ENCODE data around the gene ZNF493.
A peak's percentile ranks its signal among the peaks of the same experiment; 100 is the strongest.

ZNF493 gene
- 33.5 to 40.4 reads per million in 2 donors for total RNA-seq

DNA sequence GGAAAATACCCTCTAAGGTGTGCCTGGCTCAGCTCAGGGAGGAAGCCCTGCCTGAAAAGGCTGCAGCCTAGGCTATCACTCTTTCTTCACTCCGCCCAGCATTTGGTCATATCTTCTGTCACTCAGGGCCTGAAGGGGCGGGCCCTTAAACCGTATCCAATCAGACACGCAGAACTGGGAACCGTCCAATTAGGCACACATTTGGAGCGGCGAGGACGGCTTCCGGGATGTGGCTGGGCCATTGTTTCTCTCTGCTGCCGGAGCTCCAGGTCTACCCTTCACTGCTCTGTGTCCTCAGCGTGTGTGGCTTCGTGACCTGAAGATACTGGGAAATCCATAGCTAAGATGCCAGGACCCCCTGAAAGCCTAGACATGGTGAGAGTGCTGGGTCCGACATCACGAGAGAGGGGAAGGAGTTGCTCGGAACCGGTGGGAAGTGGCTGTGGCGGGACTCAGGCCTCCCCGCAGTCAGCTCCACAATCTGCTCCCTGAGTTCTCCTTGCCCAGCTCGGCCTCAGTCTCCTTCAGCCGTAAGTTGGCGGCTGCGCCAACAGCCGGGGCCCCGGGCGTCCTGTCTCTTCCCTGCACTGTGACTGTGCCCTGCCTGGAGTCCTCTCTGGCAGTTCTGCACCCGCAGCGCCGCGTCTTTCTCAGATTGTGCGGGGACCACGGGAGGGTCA is at the start of gene ZNF493:
Gene ZNF493, plus strand, starts transcription at position 241 of the 680 bp plus-strand sequence. Its CDS starts 105 bp downstream, at position 346.
- DNase-seq: peak; percentile 82

DNA sequence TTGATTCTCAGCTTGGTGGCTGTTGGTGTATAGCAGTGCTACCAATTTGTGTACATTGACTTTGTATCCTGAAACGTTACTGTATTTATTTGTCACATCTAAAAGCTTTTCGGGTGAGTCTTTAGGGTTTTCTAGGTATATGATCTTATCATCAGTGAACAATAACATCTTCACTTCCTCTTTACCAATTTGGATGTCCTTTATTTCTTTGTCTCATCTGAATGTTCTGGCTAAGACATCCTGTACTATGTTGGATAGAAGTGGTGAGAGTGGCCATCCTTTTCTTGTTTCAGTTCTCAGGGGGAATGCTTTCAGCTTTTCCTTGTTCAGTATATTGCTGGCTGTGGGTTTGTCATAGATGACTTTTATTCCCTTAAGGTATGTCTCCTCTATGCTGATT is 44.1 kb upstream of the ZNF493 start:
- no peak for DNase-seq

DNA sequence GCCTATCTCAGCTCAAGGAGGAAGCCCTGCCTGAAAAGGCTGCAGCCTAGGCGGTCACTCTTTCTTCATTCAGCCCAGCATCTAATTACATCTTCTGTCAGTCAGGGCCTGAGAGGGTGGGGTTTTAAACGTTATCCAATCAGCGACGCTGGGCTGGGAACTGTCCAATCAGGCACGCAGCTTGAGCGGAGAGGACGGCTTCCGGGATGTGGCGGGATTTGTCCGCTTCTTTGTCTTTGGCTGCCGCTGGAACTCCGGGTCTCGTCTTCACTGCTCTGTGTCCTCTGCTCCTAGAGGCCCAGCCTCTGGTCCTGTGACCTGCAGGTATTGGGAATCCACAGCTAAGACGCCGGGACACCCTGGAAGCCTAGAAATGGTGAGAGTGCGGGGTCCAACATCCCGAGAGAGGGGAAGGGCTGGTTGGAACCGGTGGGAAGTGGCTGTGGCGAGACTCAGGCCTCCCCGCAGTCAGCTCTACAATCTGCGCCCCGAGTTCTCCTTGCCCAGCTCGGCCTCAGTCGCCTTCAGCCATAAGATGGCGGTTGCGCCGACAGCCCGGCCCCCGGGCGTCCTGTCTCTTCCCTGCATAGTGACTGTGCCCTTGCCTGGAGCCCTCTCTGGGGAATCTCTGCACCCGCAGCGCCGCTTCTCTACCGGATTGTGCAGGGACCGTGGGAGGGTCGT is 38.0 kb upstream of the ZNF493 start, which contains the start of gene ZNF738:
Gene ZNF738, plus strand, starts transcription at position 233 of the 684 bp plus-strand sequence. Its CDS starts 141 bp downstream, at position 374.
- peak; percentile 61 for DNase-seq

DNA sequence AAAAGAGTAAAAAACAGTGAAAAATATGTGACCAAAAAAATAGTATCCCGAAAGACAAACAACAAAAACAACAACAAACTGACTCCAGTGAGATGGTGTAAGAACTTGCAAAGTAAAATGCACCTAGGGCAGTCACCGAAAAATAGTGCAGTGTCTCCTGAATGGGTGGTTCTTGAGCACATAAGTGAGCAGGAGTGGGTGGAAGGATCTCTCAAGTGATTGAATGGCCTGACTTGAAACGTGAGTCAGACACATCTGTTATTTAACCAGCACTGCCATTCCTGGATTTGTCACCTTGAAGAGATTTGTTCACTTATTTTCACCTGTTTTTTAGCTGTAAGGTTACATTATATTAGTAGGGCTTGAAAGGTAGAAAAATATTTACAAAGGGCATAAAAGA is 34.6 kb upstream of the ZNF493 start:
- DNase-seq: no peak

DNA sequence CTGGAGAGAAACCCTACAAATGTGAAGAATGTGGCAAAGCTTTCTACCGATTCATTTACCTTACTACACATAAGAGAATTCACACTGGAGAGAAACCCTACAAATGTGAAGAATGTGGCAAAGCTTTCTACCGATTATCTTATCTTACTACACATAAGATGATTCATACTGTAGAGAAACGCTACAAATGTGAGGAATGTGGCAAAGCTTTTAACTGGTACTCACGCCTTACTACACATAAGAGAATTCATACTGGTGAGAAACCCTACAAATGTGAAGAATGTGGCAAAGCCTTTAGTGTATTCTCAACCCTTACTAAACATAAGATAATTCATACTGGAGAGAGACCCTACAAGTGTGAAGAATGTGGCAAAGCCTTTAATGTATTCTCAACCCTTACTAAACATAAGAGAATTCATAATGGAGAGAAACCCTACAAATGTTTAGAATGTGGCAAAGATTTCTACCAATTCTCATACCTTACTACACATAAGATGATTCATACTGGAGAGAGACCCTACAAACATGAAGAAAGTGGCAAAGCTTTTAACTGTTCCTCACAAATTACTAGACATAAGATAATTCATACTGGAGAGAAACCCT is 12.9 kb upstream of the ZNF493 start:
- no peak for DNase-seq

DNA sequence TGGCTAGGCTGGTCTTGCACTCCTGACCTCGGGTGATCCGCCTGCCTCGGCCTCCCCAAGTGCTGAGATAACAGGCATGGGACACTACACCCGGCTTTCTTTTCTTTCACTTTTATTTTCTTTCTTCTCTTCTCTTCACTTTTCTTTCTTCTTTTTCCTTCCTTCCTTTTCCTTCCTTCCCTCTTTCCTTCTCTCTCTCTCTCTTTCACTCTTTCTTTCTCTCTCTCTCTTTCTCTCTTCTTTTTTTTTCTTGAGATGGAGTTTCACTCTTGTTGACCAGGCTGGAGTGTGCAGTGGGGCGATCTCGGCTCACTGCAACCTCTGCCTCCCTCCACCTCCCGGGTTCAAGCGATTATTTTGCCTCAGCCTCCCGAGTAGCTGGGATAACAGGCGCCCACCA is 812 bp upstream of the ZNF493 start:
- no peak for DNase-seq

DNA sequence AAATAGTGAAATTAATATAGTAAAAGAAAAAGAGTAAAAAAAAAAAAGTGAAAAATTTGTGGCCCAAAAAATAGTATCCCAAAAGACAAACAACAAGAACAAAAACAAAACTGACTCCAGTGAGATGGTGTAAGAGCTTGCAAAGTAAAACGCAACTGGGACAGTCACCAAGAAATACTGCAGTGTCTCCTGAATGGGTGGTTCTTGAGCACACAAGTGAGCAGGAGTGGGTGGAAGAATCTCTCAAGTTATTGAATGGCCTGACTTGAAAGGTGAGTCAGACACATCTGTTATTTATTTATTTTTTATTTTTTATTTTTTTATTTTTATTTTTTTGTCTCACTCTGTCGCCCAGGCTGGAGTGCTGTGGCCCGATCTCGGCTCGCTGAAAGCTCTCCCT is 1.9 kb downstream of the ZNF493 start:
- DNase-seq: no peak

DNA sequence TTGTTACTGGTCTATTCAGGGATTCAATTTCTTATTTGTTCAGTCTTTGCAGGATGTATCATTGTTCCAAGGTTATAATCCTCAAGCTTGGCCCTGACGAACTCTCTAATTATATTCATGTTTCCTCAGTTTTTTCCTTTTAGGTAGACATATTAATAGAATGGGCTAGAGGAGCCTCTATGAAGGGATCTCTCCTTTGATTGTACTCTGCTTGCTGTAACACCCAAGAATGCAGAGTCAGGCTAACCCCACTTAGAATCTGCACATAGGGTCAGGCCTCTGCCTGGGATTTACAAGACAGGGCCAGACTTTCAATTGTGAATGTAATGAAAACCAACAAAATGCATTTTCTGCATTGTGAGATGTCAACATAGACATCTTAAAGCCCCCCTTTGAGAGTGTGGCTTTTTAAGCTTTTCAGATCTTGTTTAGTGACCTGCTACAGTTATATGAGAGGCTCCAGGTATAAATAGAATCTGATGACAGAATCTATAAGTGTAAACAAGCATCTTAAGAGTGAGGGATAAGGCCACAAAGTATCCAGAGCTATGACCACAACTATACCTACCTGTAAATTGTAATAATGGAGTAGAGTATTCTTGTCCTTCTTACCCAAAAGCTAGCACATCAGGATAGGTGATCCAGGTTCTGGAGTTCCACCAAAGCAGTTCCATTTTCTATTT is 5.5 kb downstream of the ZNF493 start:
- no peak for DNase-seq

DNA sequence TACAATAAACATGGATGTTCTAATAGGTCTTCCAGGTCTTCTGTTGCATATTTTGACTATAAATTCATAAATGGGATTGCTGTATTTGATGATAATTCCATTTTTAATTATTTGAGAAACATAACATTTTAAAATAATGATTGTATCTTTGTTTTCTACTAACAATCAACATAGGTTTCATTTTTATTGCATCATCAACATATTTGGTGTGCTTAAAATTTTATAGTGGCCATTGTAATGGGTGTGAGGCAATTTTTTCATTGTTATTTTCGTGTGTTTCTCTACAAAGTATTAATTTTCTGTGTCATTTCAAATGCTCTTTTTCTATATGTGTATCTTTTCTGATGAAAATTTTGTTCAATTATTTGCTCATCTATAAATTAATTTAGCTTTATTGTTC is 13.2 kb downstream of the ZNF493 start:
- DNase-seq: no peak

DNA sequence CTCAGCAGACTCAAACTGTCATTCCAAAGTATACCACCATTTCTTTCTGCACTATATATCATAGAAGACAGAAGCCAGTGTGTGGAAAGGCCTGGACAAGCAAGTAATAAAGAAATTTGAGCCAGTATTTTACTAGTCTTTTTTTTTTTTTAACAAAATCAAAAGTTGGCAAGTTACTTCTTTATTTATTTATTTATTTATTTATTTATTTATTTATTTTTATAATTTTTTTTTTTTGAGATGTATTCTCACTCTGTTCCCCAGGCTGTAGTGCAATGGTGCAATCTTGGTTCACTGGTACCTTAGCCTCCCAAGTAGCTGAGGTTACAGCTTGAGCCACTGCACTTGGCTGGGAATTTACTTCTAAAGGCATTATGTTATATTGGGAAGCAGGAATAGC is 25.3 kb downstream of the ZNF493 start:
- no peak for DNase-seq

DNA sequence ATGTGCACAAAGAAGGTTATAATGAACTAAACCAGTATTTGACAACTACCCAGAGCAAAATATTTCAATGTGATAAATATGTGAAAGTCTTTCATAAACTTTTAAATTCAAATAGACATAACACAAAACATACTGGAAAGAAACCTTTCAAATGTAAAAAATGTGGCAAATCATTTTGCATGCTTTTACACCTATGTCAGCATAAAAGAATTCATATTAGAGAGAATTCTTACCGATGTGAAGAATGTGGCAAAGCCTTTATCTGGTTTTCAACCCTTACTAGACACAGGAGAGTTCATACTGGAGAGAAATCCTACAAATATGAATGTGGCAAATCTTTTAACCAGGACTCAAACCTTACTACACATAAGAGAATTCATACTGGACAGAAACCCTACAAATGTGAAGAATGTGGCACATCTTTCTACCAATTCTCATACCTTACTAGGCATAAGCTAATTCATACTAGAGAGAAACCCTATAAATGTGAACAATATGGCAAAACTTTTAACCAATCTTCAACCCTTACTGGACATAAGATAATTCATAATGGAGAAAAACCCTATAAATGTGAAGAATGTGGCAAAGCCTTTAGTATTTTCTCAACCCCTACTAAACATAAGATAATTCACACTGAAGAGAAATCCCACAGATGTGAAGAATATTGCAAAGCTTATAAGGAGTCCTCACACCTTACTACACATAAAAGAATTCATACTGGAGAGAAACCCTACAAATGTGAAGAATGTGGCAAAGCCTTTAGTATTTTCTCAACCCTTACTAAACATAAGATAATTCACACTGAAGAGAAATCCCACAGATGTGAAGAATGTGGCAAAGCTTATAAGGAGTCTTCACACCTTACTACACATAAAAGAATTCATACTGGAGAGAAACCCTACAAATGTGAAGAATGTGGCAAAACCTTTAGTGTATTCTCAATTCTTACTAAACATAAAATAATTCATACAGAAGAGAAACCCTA is 26.4 kb downstream of the ZNF493 start:
- no peak for DNase-seq

DNA sequence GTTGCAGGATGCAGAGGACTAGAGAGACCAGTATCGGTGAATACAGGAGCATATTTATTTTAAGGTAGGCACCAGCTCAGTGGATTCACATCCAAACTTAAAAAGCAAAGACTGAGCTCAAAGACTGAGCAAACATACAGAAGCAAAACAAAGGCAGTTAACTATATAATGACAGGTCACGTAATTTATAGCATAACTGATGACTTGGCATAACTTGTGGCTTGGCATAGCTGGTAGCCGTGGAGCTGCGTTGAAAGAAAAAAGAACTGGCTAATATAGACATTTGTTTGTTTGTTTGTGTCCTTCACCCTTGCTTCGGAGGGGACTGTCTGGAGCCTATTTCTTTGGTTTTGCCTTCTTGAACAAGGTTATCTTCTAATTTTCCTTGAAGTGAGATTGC is 33.7 kb downstream of the ZNF493 start:
- no peak for DNase-seq

DNA sequence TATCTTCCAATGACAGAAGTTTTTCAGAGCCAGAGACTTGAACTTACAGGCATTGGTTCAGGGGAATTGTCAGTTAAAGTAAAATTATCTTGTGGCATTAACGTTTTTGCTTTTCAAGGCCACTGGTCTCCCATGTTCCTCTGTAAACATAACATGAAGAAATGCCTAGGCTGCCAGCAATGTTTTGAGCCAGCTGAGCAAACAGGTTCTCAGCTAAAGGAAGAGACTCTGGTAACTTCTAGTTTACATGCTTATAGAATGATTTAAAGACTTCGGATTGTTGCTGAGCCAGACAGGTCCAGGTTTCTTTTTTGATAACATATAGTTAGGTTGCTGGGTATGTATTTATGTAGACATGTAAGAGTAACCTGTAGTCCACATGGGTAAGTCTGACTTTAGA is 35.7 kb downstream of the ZNF493 start:
- DNase-seq: no peak

DNA sequence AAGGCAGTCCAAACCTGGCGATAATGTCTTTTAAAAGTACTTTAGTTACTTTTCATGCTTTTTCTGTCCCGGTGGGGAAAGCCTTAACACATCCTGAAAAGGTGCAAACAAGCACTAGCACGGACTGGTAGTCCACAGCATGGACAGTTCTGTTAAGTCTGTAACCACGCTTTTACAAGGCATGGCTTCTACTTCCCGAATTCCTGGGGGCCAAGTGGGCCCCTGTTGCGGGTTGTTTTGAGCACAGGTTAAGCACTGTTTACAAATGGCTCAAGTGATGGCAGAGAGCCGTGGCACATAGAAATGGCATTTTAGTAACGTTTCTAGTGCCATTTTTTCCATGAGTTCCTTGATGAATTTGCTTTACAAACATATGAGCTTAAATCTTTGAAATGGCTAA is 37.6 kb downstream of the ZNF493 start:
- DNase-seq: no peak

DNA sequence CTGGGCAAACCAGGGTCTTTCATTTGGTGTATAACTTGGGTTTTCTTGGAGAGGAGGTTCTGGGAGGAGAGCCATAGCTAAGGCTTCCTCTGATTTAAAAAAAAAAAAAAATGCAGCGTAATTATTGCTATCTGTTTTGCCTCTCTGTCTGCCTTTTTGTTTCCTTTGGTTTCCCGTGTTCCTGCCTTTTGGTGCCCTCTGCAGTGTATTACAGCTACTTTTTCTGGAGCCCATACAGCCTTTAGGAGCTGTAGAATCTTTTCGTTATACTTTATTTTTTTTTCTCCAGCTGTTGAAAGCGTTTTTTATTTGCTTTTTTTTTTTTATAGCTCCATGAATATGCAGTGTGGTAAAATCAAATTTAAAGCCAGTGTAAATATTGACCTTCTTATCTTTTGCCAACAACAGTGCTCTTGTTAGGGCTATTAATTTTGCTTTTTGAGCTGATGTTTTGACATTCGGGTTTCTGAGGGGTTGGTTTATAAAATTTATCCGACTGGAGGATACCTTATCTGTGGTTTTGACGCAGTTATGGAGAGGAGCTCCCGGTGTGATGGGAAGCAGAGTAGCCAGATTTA is 38.1 kb downstream of the ZNF493 start:
- DNase-seq: no peak

DNA sequence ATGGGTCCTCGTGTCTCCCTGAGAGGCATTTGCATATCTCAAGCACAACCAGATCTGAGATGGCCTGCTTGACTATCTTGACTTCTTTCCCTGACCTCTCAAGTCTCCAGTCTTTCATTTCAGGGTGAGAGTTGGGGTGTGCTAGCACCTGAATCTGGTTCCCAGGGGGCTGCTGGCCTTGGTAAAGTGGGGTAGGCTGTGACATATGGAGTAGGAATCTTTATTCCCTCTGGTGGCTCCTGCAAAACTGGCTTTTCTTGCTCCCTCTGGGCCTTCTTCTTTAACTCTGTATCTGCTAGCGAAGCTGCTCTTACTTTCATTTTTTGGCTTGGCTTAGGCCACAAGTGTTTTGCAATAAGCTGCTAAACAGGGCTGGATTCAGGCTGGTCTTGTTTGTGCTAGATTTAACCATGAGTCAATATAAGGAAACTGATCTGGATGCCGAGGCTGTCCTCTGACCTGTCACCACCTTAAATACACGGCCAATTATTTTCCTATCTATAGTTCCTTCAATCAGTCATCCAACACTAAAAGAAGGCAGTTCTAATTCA is 42.3 kb downstream of the ZNF493 start:
- no peak for DNase-seq

DNA sequence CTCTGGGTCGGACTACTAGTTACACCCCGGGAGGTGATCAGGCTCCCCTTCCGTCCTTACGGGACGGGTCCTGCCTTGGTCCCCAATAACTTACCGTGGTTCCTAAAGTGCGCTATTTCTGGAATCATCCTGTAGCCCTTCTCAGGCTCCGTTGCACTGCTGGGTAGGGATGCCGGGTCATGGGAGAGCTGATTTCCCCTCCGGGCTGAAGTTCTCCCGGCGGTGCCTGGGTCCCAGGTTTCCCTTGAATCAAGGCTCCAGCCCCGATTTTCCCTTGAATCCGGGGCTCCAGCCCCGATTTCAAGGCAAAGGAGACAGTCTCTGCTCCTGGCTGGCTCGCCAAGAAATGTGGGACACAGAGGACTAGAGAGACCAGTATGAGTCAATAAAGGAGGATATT is 43.4 kb downstream of the ZNF493 start:
- DNase-seq: no peak

DNA sequence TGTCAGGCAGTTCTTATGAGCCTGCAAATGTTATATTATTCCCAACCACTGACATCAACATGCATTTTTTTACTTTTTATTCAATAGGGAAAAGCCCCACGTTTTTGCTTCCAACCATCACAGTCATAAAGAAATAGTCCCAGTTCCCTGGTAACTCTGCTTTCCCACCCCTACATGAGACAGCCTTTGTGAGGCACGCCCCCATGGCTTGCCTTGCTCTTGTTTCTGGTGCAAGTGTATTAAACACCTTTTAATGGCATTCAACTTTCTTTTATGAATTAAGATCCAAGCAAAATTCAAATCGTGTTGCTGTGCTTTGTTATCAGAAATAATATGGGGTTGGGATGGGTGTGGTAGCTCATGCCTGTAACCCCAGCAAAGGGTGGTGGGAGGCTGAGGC is 54.3 kb downstream of the ZNF493 start:
- no peak for DNase-seq

DNA sequence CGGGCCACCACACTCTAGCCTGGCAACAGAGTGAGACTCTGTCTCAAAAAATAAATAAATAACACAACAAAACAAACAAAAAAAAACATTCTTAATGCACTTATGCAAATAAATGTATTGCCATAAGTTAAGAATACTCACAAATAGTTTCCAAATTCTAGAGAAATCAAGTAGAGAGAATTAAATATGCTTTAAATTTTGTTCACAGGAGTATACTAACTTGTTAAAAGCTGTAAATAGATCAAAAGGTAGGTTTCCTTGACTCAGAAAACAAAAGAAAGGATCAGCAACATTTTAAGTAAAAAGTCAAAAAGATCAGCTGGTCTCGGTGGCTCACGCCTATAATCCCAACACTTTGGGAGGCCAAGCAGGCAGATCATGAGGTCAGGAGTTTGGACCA is 58.0 kb downstream of the ZNF493 start:
- DNase-seq: no peak

DNA sequence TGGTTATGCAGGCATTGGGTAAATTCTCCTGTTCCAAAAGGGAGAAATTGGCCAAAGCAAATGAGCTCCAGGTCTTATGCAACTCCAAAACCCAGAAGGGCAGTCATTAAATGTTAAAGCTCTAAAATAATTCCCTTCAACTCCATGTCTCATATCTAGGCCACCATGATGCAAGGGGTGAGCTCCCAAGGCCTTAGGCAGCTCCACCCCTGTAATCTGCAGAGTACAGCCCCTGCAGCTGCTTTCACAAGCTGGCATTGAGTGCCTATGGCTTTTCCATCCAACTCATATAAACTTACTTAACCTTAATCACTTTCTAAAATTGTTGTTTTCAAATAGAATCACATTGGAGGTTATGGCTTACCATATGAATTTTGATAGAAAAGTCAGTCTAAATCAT is 63.8 kb downstream of the ZNF493 start:
- DNase-seq: no peak

DNA sequence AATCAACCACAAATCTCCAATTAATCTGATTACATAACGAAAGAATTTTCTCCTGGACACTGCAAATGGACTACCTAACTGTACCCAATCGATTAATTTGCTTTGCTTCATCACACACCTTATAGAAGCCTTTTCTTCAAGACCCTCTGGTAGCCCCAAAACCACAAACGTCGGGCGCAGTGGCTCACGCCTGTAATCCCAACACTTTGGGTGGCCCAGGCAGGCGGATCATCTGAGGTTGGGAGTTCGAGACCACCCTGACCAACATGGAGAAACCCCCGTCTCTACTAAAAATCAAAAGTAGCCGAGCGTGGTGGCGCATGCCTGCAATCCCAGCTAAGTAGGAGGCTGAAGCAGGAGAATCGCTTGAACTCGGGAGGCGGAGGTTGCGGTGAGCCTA is 65.6 kb downstream of the ZNF493 start:
- no peak for DNase-seq

Data from T-helper 9 cell (primary cell).